Kidney (tissue), 14 donors: ENCODE results near the gene IGSF5. TPM values are rescaled to one million over a fixed set of nuclear protein-coding genes. Genes with fewer than 3 reads are reported as not detected.

Experiments
- DNase-seq, 5 donors: peaks; one replicate each; pipeline ENCODE4 v3.0.0-alpha.2; 2013 to 2020
- FAIRE-seq: peaks from 2 replicates; lab custom pipeline; 2012; peaks lifted over from hg19 to GRCh38; lab: Jason Lieb, UNC
- H3K27ac ChIP-seq, 2 donors: one replicate each; pipeline ENCODE4 v1.7.0; 2013; ENCODE audit warnings: low read depth in 2 of 2, low read length in 2 of 2, inconsistent platforms in 1 of 2
- H3K27me3 ChIP-seq: one replicate; pipeline ENCODE4 v1.7.1; 2013; ENCODE audit warnings: low read length, inconsistent platforms; ENCODE audit not compliant: control insufficient read depth, insufficient read depth
- H3K36me3 ChIP-seq, 3 donors: one replicate each; pipeline versions ENCODE4 v1.7.0 to v1.7.1; 2013; ENCODE audit warnings: low read length in 3 of 3, control low read depth in 1 of 3, inconsistent platforms in 1 of 3; ENCODE audit not compliant: insufficient read depth in 3 of 3, control insufficient read depth in 2 of 3
- H3K4me1 ChIP-seq, 3 donors: one replicate each; pipeline versions ENCODE4 v1.7.0 to v1.7.1; 2013; ENCODE audit warnings: low read length in 3 of 3, inconsistent platforms in 1 of 3, low read depth in 1 of 3; ENCODE audit not compliant: control insufficient read depth in 2 of 3, insufficient read depth in 2 of 3
- H3K4me3 ChIP-seq, 3 donors: one replicate each; pipeline versions ENCODE4 v1.7.0 to v1.8.1; 2013; ENCODE audit warnings: low read length in 3 of 3, control low read depth in 1 of 3, inconsistent platforms in 1 of 3
- H3K9ac ChIP-seq, 3 donors: one replicate each; pipeline versions ENCODE4 v1.7.0 to v1.7.1; 2013; ENCODE audit warnings: low read length in 3 of 3, control low read depth in 1 of 3, inconsistent platforms in 1 of 3
- H3K9me3 ChIP-seq, 3 donors: one replicate each; pipeline versions ENCODE4 v1.7.0 to v1.7.1; 2013; ENCODE audit warnings: low read length in 3 of 3, control low read depth in 1 of 3, inconsistent platforms in 1 of 3; ENCODE audit not compliant: control insufficient read depth in 2 of 3, insufficient read depth in 1 of 3
- CTCF ChIP-seq: IDR thresholded peaks from 3 replicates; pipeline ENCODE4 v1.5.1; 2012; ENCODE audit warnings: mild to moderate bottlenecking, moderate library complexity, borderline replicate concordance; ENCODE audit not compliant: insufficient read depth; ENCODE audit errors: extremely low read depth
- intact Hi-C: fragments of 100-400 bp; cut with DNase I; formaldehyde crosslinking; loops from one replicate; pipeline ENCODE4 v1.11.1; 2022
- polyA plus RNA-seq: library from polyadenylated mRNA; stranded (reverse); fragments of 350-450 nt; fragmentation: Illumina TruSeq; extraction: RNeasy Lipid Tissue Mini Kit (QIAGEN cat#74804); gene quantifications from one replicate; pipeline ENCODE4 v1.2.3, GENCODE V29; 2014; ENCODE audit warnings: low read depth, low replicate concordance; ENCODE audit not compliant: insufficient read depth
- total RNA-seq: library from RNA; stranded (reverse); fragmentation: NEBNext Ultra II Directional; extraction: Animal tissue kit (Norgen Biotek cat#: 25700); gene quantifications from one replicate; pipeline ENCODE4 v1.2.1, GENCODE V29; 2021
- donor health status: control.
- donor health status: control.
- donor health status: control.
- donor health status: control.
- donor health status: control.
- donor health status: DM: yes; HTN: yes; CAD: no.
- donor health status: Normal renal cell carcinoma (clear cell type).

Gene IGSF5
- total and polyA plus RNA-seq, 2 donors from 2014 or later: 0.24 to 0.47 TPM

DNA sequence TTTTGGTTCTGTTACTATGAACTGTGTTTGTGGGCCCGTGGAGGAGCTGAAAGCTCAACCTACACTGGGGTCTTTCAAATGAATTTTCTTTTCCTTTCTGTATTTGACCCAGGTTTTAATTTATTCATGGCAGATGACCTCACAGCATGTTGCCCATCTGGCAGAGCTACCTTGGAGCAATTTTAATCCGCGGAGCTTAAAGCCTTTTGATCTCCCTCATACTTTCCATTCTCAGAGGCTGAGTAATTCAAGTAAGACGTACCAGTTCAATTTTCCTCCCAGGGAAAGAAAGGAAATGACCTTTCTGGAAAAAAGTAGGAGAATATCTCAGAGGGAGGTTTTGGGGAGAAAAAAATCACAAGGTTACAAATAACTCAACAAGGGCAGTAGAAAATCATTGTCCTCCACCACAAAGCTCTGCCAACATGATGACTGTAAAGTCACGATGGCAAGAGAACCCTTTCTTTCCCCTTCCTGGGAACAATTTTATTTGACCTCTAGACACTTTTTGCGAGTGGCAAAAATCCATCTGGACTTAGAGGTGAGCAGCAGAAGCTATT, 100.7 kb downstream of the IGSF5 start:
- Histone ChIP-seq H3K27me3 (no peaks in the 10 kb centered on the region), H3K4me3 (no peak overlapping the region), H3K36me3 (no peaks in the 10 kb centered on the region), H3K9ac (no peak overlapping the region), H3K9me3 (no peaks in the 10 kb centered on the region), H3K27ac (peak overlapping the region in 1 of 2 donors; percentile 30), H3K4me1 (no peaks in the 10 kb centered on the region)
- no peak for TF ChIP-seq CTCF
- DNase-seq: peak in 2 of 5 donors; percentile 22 to 40
- no peak for FAIRE-seq
- intact Hi-C loops: no loop called here

DNA sequence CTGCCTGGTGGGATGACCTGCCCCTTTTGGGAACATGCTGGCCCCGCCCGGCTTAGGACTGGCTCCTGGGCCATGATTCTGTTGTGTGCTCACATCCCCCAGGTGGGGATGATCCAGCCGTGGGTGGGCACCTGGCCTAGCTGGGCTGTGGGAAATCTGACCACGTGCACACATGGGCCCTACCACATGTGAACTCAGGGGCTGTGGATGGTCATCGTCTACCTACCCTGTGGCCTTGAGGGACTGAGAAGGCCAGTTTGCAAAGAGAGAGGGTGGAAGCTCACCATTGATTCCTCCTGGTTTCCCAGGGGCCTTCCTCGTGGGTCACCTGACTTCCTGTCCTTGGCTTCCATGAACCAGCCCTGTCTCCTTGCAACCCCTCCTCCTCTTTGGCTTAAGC, 102.9 kb downstream of the IGSF5 start:
- DNase-seq (no peak), FAIRE-seq (no peak)
- Histone ChIP-seq H3K4me1 (no peaks in the 10 kb centered on the region), H3K36me3 (no peaks in the 10 kb centered on the region), H3K27ac (no peak overlapping the region), H3K9ac (no peak overlapping the region), H3K4me3 (no peak overlapping the region), H3K9me3 (no peaks in the 10 kb centered on the region), H3K27me3 (no peaks in the 10 kb centered on the region)
- intact Hi-C loops: no loop called here
- TF ChIP-seq CTCF: no peak

- H3K9me3 ChIP-seq: no peaks in the 10 kb centered on the region
- no peaks in the 10 kb centered on the region for H3K4me1 ChIP-seq
- intact Hi-C loops: no loop called here
- H3K4me3 ChIP-seq: no peak overlapping the region
- no peak for TF ChIP-seq CTCF
- no peak overlapping the region for H3K27ac ChIP-seq
- H3K36me3 ChIP-seq: no peaks in the 10 kb centered on the region
- no peaks in the 10 kb centered on the region for H3K27me3 ChIP-seq
- DNase-seq (no peak), FAIRE-seq (no peak)
- H3K9ac ChIP-seq: no peak overlapping the region
Measured at GRCh38 chr21:39849014-39849655, 104.2 kb downstream of the IGSF5 start.

DNA sequence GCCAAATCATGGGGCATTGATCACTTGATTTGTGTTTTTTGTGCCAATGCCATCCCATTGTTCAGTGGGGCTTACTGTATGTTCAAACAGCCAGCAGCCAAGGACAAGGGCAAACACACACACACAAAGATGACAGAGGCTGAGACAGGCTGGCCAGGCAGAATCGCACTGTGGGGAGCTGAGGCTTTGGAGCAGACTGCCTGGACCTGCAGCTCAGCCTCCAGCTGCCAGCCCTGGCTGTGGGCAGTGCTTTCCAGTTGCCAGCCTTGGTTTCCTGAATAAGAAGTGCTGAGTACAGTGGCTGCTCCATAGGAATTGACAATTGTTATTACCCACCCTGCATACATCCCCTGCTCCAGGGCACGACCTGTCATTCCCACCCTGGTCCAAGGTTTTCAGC, 105.3 kb downstream of the IGSF5 start:
- TF ChIP-seq CTCF: no peak
- no peak for FAIRE-seq
- Histone ChIP-seq H3K4me3 (no peak overlapping the region), H3K9ac (no peak overlapping the region), H3K27me3 (no peaks in the 10 kb centered on the region), H3K9me3 (no peaks in the 10 kb centered on the region), H3K36me3 (no peaks in the 10 kb centered on the region), H3K27ac (no peak overlapping the region), H3K4me1 (no peaks in the 10 kb centered on the region)
- DNase-seq: no peak
- intact Hi-C loops: no loop called here
